Esophagus squamous epithelium (tissue), 4 donors: ENCODE data around the gene ARRB1.

Source experiments
- POLR2A ChIP-seq, 4 donors: fragments of 450-650 bp; IDR thresholded peaks; one replicate each; pipeline ENCODE4 v1.6.1; 2017; ENCODE audit warnings: antibody characterized with exemption in 4 of 4, mild to moderate bottlenecking in 4 of 4, moderate library complexity in 3 of 4
- TF ChIP-seq, protein P1 (sequence below), 6 experiments: fragments of 450-650 bp in 4 of 6; fragments of 200-600 bp in 2 of 6; sonication (generic) in 2 of 6; IDR thresholded peaks; one replicate each; pipeline ENCODE4 v1.5.1; 2016 to 2019; ENCODE audit warnings: antibody characterized with exemption in 6 of 6, mild to moderate bottlenecking in 4 of 6, moderate library complexity in 4 of 6

DNA sequence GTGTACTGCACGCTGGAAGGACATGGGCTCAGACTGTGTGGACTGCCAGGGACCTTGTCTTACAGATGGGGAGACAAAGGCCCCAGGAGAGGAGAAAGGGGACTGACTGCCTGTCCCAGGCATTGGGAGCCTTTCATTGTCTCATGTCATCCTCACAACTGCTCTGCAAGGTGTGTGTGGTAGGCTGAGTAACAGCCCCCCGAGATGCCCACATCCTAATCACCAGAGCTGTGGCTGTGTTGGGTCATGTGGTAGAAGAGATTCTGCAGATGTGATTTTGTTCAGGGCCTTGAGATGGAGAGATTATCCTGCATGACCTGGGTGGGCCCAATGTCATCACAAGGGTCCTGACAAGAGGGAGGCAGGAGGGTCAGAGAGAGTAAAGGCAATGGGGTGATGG lies 39.1 kb downstream of the ARRB1 start:
- TF ChIP-seq, protein P1, sequence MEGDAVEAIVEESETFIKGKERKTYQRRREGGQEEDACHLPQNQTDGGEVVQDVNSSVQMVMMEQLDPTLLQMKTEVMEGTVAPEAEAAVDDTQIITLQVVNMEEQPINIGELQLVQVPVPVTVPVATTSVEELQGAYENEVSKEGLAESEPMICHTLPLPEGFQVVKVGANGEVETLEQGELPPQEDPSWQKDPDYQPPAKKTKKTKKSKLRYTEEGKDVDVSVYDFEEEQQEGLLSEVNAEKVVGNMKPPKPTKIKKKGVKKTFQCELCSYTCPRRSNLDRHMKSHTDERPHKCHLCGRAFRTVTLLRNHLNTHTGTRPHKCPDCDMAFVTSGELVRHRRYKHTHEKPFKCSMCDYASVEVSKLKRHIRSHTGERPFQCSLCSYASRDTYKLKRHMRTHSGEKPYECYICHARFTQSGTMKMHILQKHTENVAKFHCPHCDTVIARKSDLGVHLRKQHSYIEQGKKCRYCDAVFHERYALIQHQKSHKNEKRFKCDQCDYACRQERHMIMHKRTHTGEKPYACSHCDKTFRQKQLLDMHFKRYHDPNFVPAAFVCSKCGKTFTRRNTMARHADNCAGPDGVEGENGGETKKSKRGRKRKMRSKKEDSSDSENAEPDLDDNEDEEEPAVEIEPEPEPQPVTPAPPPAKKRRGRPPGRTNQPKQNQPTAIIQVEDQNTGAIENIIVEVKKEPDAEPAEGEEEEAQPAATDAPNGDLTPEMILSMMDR (IDR thresholded peaks at IDR 0.05) = no peak
- no peak for TF ChIP-seq POLR2A (IDR thresholded peaks at IDR 0.05)
